ENCODE data around the gene SRMS. TPM values are rescaled to one million over a fixed set of nuclear protein-coding genes. Genes with fewer than 3 reads are reported as not detected.

SRMS gene
- total RNA-seq, 1 experiment from 2014 or later, result 0.22 TPM

DNA sequence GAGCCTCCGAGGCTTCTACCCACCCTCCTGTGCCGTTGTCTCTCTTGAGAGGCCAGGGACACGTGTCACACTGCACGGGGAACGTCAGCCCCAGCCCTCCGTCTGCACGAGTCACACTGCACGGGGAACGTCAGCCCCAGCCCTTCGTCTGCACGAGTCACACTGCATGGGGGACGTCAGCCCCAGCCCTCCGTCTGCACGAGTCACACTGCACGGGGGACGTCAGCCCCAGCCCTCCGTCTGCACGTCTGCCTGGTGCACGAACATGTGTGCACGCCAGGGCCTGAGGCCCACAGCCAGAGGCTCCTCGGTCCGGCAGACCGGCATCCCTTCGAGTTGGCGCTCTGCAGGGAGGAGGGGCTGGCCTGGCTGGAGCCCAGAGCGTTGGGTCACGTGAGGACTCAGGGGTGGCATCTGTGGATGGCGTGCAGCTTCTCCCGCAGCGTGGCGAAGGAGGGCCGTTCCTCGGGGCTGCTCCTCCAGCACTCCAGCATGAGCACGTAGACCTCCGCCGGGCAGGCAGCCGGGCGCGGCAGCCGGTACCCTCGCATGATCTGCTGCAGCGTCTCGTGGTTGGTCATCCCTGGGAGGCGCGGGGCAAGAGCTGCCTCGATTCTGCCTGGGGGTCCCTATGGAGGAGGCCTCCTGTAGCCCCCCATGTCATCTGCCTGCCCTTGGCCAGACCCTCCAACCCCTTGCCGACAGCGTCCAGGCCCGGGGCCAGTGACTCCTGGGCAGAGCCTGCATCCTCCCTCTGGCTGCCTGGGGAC is 6.9 kb downstream of the SRMS start:
- Histone ChIP-seq H4K20me1 (ENCODE audit: low read length) (no peaks in the 10 kb centered on the region), H3K4me3 (ENCODE audit: low read length) (no peak overlapping the region), H3K4me1 (ENCODE audit: insufficient read depth, low read length) (peaks cover 49% of the 10 kb centered on the region), H3K79me2 (ENCODE audit: low read length) (peaks cover 11% of the 10 kb centered on the region), H3K4me2 (ENCODE audit: low read length) (no peak overlapping the region), H3K9me3 (ENCODE audit: low read length) (no peaks in the 10 kb centered on the region), H3K27me3 (ENCODE audit: low read length) (no peaks in the 10 kb centered on the region), H3K27ac (ENCODE audit: low read length) (no peak overlapping the region), H3F3A (ENCODE audit: low read length, unreplicated experiment) (no peaks in the 10 kb centered on the region), H3K9me2 (replicated peaks; ENCODE audit: low read length) (no peaks in the 10 kb centered on the region), H3K36me3 (ENCODE audit: low read depth, low read length) (no peaks in the 10 kb centered on the region), H2AFZ (ENCODE audit: low read length) (no peak overlapping the region), H3K9ac (ENCODE audit: low read length) (no peak overlapping the region)
- ChIA-PET CTCF (no interaction called here), POLR2A (ENCODE audit: unreplicated experiment) (no interaction called here)
- no peak for TF ChIP-seq EZH2phosphoT487 (IDR thresholded peaks at IDR 0.05; ENCODE audit: borderline replicate concordance, low read length)
- no peak for TF ChIP-seq EZH2 (IDR thresholded peaks at IDR 0.05; ENCODE audit: low read length, unreplicated experiment)
- TF ChIP-seq, protein P1, sequence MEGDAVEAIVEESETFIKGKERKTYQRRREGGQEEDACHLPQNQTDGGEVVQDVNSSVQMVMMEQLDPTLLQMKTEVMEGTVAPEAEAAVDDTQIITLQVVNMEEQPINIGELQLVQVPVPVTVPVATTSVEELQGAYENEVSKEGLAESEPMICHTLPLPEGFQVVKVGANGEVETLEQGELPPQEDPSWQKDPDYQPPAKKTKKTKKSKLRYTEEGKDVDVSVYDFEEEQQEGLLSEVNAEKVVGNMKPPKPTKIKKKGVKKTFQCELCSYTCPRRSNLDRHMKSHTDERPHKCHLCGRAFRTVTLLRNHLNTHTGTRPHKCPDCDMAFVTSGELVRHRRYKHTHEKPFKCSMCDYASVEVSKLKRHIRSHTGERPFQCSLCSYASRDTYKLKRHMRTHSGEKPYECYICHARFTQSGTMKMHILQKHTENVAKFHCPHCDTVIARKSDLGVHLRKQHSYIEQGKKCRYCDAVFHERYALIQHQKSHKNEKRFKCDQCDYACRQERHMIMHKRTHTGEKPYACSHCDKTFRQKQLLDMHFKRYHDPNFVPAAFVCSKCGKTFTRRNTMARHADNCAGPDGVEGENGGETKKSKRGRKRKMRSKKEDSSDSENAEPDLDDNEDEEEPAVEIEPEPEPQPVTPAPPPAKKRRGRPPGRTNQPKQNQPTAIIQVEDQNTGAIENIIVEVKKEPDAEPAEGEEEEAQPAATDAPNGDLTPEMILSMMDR (conservative IDR thresholded peaks at IDR 0.05; ENCODE audit: low read depth, low read length), result no peak
- DNase-seq (peak; percentile 41), ATAC-seq (no peak)
- intact Hi-C loops (cut with micrococcal nuclease), result no loop called here
- BruUV-seq (replicated peaks), result no TSS peak

- H3K9me2 ChIP-seq (replicated peaks; ENCODE audit: low read length), result no peaks in the 10 kb centered on the region
- CTCF ChIA-PET, result no interaction called here
- peak overlapping the region; percentile 100 for H3K4me2 ChIP-seq (ENCODE audit: low read length)
- no TSS peak for BruUV-seq (replicated peaks)
- H3K36me3 ChIP-seq (ENCODE audit: low read depth, low read length), result no peaks in the 10 kb centered on the region
- peak overlapping the region; percentile 84; the same call in 1 of the 2 replicates for H3K4me3 ChIP-seq (ENCODE audit: low read length)
- H3K4me1 ChIP-seq (ENCODE audit: insufficient read depth, low read length), result peaks cover 40% of the 10 kb centered on the region
- H3F3A ChIP-seq (ENCODE audit: low read length, unreplicated experiment), result no peaks in the 10 kb centered on the region
- H3K27me3 ChIP-seq (ENCODE audit: low read length), result no peaks in the 10 kb centered on the region
- H3K9ac ChIP-seq (ENCODE audit: low read length), result peak overlapping the region; percentile 42
- TF ChIP-seq EZH2phosphoT487 (IDR thresholded peaks at IDR 0.05; ENCODE audit: borderline replicate concordance, low read length), result no peak
- TF ChIP-seq EZH2 (IDR thresholded peaks at IDR 0.05; ENCODE audit: low read length, unreplicated experiment), result no peak
- TF ChIP-seq, protein P1 (conservative IDR thresholded peaks at IDR 0.05; ENCODE audit: low read depth, low read length), result no peak
- DNase-seq (no peak), ATAC-seq (no peak)
- peaks cover 11% of the 10 kb centered on the region for H3K79me2 ChIP-seq (ENCODE audit: low read length)
- no peaks in the 10 kb centered on the region for H4K20me1 ChIP-seq (ENCODE audit: low read length)
- POLR2A ChIA-PET (ENCODE audit: unreplicated experiment), result no interaction called here
- peak overlapping the region; percentile 85 for H3K27ac ChIP-seq (ENCODE audit: low read length)
- no peaks in the 10 kb centered on the region for H3K9me3 ChIP-seq (ENCODE audit: low read length)
- intact Hi-C loops (cut with micrococcal nuclease), result loop anchor here (2.0 to 5.0 kb wide), 5 partner anchors 35 to 418 kb away; partner anchors contain the start of genes GMEB2, HELZ2 and UCKL1
- H2AFZ ChIP-seq (ENCODE audit: low read length), result no peak overlapping the region
Measured at GRCh38 chr20:63539441-63540370, 7.8 kb downstream of the SRMS start.

Measured in PC-3 (cell line).